Panc1 (cell line): Measurements from ENCODE around the gene VPS29. TPM values are rescaled to one million over a fixed set of nuclear protein-coding genes. Genes with fewer than 3 reads are reported as not detected.
"Not testable (repeated sequence)": the region's sequence is repeated elsewhere in the genome, so short reads cannot be mapped to it uniquely, and the experiment has no call there.

Source experiments
- ATAC-seq: fragments of 200-7000 bp; cut with Tn5 transposase; 2 replicates; pipeline ENCODE4 v1.9.1; 2020; ENCODE audit warnings: mild to moderate bottlenecking, moderate library complexity
- BruUV-seq: library from RNA; stranded (reverse); fragments of 400-500 nt; replicated peaks from 2 replicates; lab custom pipeline; 2021; lab: Mats Ljungman, UMichigan
- CTCF ChIA-PET: fragments of 300-600 bp; sonication (Branson Sonifier 250); formaldehyde crosslinking; loops from one replicate; lab custom pipeline; 2022; ENCODE audit warnings: antibody characterized with exemption; lab: Charles Lee
- POLR2A ChIA-PET: fragments of 300-600 bp; sonication (Branson Sonifier 250); formaldehyde crosslinking; loops from one replicate; lab custom pipeline; 2022; ENCODE audit warnings: antibody characterized with exemption; lab: Charles Lee
- DNase-seq: peaks from one replicate; pipeline ENCODE4 v3.0.0-alpha.2; 2010; ENCODE audit warnings: low read depth, low spot score
- H3K27ac ChIP-seq: 2 replicates; pipeline ENCODE4 v1.5.1; 2011; ENCODE audit warnings: mild to moderate bottlenecking, low read length, inconsistent platforms
- H3K27me3 ChIP-seq: fragments of 200-500 bp; sonication (Bioruptor generic); 2 replicates; pipeline ENCODE4 v1.6.0; 2014; ENCODE audit warnings: low read length, inconsistent platforms; ENCODE audit not compliant: control insufficient read depth, insufficient read depth
- H3K36me3 ChIP-seq: fragments of 200-500 bp; sonication (Bioruptor generic); 2 replicates; pipeline ENCODE4 v1.5.1; 2014; ENCODE audit warnings: inconsistent platforms, mild to moderate bottlenecking, low read length, moderate library complexity; ENCODE audit not compliant: control insufficient read depth, insufficient read depth
- H3K4me1 ChIP-seq: 2 replicates; pipeline ENCODE4 v1.5.1; 2011; ENCODE audit warnings: inconsistent platforms, mild to moderate bottlenecking, low read length, moderate library complexity; ENCODE audit not compliant: control insufficient read depth, insufficient read depth
- H3K4me3 ChIP-seq, 2 experiments: 2 replicates each; pipeline ENCODE4 v1.5.1; 2011 to 2012; ENCODE audit warnings: low read depth in 2 of 2, low read length in 2 of 2, mild to moderate bottlenecking in 2 of 2, inconsistent platforms in 1 of 2, moderate library complexity in 1 of 2
- H3K9me3 ChIP-seq: fragments of 200-500 bp; sonication (Bioruptor generic); 2 replicates; pipeline ENCODE4 v1.5.1; 2014; ENCODE audit warnings: low read depth, mild to moderate bottlenecking, inconsistent platforms, low read length, moderate library complexity; ENCODE audit not compliant: control insufficient read depth, insufficient read depth
- POLR2AphosphoS5 ChIP-seq: IDR thresholded peaks from 2 replicates; pipeline ENCODE4 v1.6.1; 2012; ENCODE audit warnings: mild to moderate bottlenecking, low read depth, low read length, moderate library complexity
- SIN3A ChIP-seq: IDR thresholded peaks from 2 replicates; pipeline ENCODE4 v1.6.1; 2012; ENCODE audit warnings: low read depth, mild to moderate bottlenecking, low read length, moderate library complexity, borderline replicate concordance; ENCODE audit not compliant: insufficient read depth
- TCF7L2 ChIP-seq: IDR thresholded peaks from 2 replicates; pipeline ENCODE4 v1.6.1; 2011; ENCODE audit warnings: mild to moderate bottlenecking, low read depth, low read length, inconsistent platforms
- in situ Hi-C: cut with HindIII; loops from 2 replicates; pipeline ENCODE4 v1.10.0; 2016; ENCODE audit warnings: low sequenced_read_pairs, low pct_unique_long_range_greater_than_20kb
- intact Hi-C: fragments of 100-400 bp; cut with micrococcal nuclease; formaldehyde crosslinking; loops from one replicate; pipeline ENCODE4 v1.10.0; 2022; ENCODE audit not compliant: unreplicated experiment
- total RNA-seq: library from RNA; stranded (reverse); gene quantifications from one replicate; pipeline ENCODE4 v1.2.1, GENCODE V29; 2021; ENCODE audit not compliant: unreplicated experiment
- TF ChIP-seq, protein P1 (sequence below): fragments of 450-650 bp; IDR thresholded peaks from 2 replicates; pipeline ENCODE4 v1.5.1; 2017; ENCODE audit warnings: mild to moderate bottlenecking
- TF ChIP-seq, protein P2 (sequence below), 2 experiments: IDR thresholded peaks; 2 replicates each; pipeline ENCODE4 v1.6.1; 2011 to 2012; ENCODE audit warnings: low read depth in 2 of 2, control low read depth in 1 of 2, low read length in 1 of 2, mild to moderate bottlenecking in 1 of 2, moderate library complexity in 1 of 2; ENCODE audit not compliant: insufficient read depth in 1 of 2

VPS29 gene
- total RNA-seq, 1 experiment from 2014 or later = 128 TPM

GRCh38 chr12:110461189-110461588 is 40.7 kb downstream of the VPS29 start:
- H3K4me1 ChIP-seq, POLR2A ChIA-PET, ATAC-seq, intact Hi-C loops, DNase-seq, H3K27me3 ChIP-seq, CTCF ChIA-PET, in situ Hi-C loops, BruUV-seq, H3K4me3 ChIP-seq, H3K36me3 ChIP-seq, H3K27ac ChIP-seq, H3K9me3 ChIP-seq: not testable (repeated sequence)

DNA sequence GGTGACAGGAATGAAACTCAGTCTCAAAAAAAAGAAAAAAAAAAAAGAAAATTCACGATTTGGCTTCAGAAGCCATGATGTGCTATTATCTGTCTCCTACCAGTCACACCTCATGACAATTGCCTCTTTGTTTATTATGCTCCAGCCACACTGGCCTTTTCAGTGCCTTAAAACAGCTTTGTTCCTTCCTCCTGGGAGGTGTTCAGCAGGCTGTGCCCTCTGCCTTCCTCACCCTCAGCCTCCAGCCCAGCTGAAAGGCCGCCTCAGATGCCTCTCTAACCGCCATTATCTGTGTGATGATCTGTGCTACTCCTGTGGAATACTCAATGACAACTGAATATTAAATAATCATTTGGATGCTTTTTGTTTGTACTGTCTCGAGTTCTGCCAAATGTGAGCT is 43.2 kb downstream of the VPS29 start:
- ATAC-seq (no peak), DNase-seq (no peak)
- Histone ChIP-seq H3K36me3 (peaks cover 3% of the 10 kb centered on the region; the same call in 1 of the 2 replicates), H3K4me1 (no peaks in the 10 kb centered on the region), H3K27me3 (no peaks in the 10 kb centered on the region), H3K4me3 (no peak overlapping the region), H3K27ac (no peak overlapping the region), H3K9me3 (no peaks in the 10 kb centered on the region)
- CTCF ChIA-PET = interaction anchor here (0.8 kb wide), 1 partner anchor 9 kb away, joined by 3 read pairs; the partner anchor contains the start of gene ARPC3
- intact Hi-C loops (no loop called here), in situ Hi-C loops (no loop called here)
- BruUV-seq = no TSS peak
- POLR2A ChIA-PET = no interaction called here
- TF ChIP-seq, protein P1, sequence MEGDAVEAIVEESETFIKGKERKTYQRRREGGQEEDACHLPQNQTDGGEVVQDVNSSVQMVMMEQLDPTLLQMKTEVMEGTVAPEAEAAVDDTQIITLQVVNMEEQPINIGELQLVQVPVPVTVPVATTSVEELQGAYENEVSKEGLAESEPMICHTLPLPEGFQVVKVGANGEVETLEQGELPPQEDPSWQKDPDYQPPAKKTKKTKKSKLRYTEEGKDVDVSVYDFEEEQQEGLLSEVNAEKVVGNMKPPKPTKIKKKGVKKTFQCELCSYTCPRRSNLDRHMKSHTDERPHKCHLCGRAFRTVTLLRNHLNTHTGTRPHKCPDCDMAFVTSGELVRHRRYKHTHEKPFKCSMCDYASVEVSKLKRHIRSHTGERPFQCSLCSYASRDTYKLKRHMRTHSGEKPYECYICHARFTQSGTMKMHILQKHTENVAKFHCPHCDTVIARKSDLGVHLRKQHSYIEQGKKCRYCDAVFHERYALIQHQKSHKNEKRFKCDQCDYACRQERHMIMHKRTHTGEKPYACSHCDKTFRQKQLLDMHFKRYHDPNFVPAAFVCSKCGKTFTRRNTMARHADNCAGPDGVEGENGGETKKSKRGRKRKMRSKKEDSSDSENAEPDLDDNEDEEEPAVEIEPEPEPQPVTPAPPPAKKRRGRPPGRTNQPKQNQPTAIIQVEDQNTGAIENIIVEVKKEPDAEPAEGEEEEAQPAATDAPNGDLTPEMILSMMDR = no peak
- no peak for TF ChIP-seq TCF7L2
- TF ChIP-seq SIN3A = no peak
- TF ChIP-seq POLR2AphosphoS5 = no peak
- TF ChIP-seq, protein P2, sequence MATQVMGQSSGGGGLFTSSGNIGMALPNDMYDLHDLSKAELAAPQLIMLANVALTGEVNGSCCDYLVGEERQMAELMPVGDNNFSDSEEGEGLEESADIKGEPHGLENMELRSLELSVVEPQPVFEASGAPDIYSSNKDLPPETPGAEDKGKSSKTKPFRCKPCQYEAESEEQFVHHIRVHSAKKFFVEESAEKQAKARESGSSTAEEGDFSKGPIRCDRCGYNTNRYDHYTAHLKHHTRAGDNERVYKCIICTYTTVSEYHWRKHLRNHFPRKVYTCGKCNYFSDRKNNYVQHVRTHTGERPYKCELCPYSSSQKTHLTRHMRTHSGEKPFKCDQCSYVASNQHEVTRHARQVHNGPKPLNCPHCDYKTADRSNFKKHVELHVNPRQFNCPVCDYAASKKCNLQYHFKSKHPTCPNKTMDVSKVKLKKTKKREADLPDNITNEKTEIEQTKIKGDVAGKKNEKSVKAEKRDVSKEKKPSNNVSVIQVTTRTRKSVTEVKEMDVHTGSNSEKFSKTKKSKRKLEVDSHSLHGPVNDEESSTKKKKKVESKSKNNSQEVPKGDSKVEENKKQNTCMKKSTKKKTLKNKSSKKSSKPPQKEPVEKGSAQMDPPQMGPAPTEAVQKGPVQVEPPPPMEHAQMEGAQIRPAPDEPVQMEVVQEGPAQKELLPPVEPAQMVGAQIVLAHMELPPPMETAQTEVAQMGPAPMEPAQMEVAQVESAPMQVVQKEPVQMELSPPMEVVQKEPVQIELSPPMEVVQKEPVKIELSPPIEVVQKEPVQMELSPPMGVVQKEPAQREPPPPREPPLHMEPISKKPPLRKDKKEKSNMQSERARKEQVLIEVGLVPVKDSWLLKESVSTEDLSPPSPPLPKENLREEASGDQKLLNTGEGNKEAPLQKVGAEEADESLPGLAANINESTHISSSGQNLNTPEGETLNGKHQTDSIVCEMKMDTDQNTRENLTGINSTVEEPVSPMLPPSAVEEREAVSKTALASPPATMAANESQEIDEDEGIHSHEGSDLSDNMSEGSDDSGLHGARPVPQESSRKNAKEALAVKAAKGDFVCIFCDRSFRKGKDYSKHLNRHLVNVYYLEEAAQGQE (IDR thresholded peaks at IDR 0.05; ENCODE audit: insufficient read depth in 1 of 2, low read depth in 2 of 2, low read length in 1 of 2) = no peak

DNA sequence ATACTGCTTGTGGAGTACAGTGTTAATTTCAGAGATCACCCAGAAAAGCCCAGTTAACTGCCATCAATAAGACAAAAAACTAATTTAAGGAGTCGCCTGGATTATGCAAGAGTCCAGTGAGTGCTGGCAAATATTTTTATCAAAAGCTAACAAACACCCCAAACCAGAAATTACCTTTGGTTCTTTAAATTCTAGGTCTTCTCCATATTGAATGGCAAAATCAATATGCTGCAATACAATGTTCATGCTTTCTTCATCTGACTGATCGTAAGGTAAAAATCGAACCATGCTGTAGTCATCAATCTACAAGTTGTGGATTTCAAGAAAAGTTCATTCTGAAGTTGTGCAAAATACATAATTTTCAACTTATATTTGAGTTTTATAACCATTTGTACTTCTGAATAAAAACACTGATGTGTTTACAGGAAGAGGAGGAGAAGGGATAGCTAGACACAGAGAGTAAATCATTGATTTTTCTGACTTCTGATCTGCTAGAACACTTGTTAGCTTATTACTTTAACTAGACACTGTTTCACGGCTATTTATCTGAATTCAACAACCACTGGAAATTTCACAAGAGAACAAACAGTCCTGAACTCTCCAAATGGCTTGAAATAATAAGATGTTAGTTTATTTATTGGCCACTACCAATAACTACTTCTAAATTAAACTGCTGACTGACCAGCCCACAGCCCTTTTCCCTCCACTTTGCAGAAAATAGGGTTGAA is 48.2 kb downstream of the VPS29 start:
- H3K36me3 ChIP-seq = peaks cover 11% of the 10 kb centered on the region
- ATAC-seq (no peak), DNase-seq (no peak)
- POLR2A ChIA-PET = no interaction called here
- no TSS peak for BruUV-seq
- H3K4me1 ChIP-seq = no peaks in the 10 kb centered on the region
- H3K9me3 ChIP-seq = no peaks in the 10 kb centered on the region
- TF ChIP-seq, protein P2 (IDR thresholded peaks at IDR 0.05; ENCODE audit: insufficient read depth in 1 of 2, low read depth in 2 of 2, low read length in 1 of 2) = no peak
- TF ChIP-seq SIN3A = no peak
- TF ChIP-seq, protein P1 = no peak
- TF ChIP-seq TCF7L2 = no peak
- TF ChIP-seq POLR2AphosphoS5 = no peak
- intact Hi-C loops = no loop called here
- in situ Hi-C loops = no loop called here
- CTCF ChIA-PET = no interaction called here
- no peak overlapping the region for H3K27ac ChIP-seq
- H3K27me3 ChIP-seq = no peaks in the 10 kb centered on the region
- no peak overlapping the region for H3K4me3 ChIP-seq
